Activated T-helper 2 cell treated with anti-CD3 and anti-CD28 coated beads, Interferon-gamma antibody, Interleukin-2, Interleukin-4, amounts not matched to agents 10 μg/mL and 5 μg/mL and 100 μg/mL, durations not matched to agents 14 hours and 24 hours and 36 hours (primary cell): ENCODE data around the gene MADCAM1. TPM values are rescaled to one million over a fixed set of nuclear protein-coding genes. Genes with fewer than 3 reads are reported as not detected.
A peak's percentile ranks its signal among the peaks of the same experiment; 100 is the strongest.
"Not testable (repeated sequence)": the region's sequence is repeated elsewhere in the genome, so short reads cannot be mapped to it uniquely, and the experiment has no call there.

Experiments
- DNase-seq: peaks from one replicate; pipeline ENCODE4 v3.0.0; 2021; ENCODE audit warnings: low spot score
- H3K27ac Mint-ChIP-seq: one replicate; pipeline ENCODE4 v1.8.0; 2021; ENCODE audit warnings: mixed read lengths
- H3K27me3 Mint-ChIP-seq: one replicate; pipeline ENCODE4 v1.8.0; 2021; ENCODE audit warnings: low read depth, mixed read lengths
- H3K36me3 Mint-ChIP-seq: one replicate; pipeline ENCODE4 v1.8.0; 2021; ENCODE audit warnings: low read depth, mixed read lengths
- H3K4me1 Mint-ChIP-seq: one replicate; pipeline ENCODE4 v1.8.0; 2021; ENCODE audit warnings: low read depth, mixed read lengths
- H3K4me3 Mint-ChIP-seq: one replicate; pipeline ENCODE4 v1.8.0; 2021; ENCODE audit warnings: low read depth, mild to moderate bottlenecking, moderate library complexity, mixed read lengths
- H3K9me3 Mint-ChIP-seq: one replicate; pipeline ENCODE4 v1.8.0; 2021; ENCODE audit warnings: mixed read lengths
- intact Hi-C: fragments of 100-400 bp; cut with micrococcal nuclease; formaldehyde crosslinking; loops from one replicate; pipeline ENCODE4 v1.15.1; 2023
- total RNA-seq: library from RNA; stranded (reverse); gene quantifications from 2 replicates; pipeline ENCODE4 v1.2.3, GENCODE V29; 2022

MADCAM1 gene
- total RNA-seq, 1 donor from 2014 or later = 0.21 TPM

- Mint-ChIP-seq H3K36me3 (no peaks in the 10 kb centered on the region), H3K27me3 (no peaks in the 10 kb centered on the region), H3K27ac (no peak overlapping the region), H3K4me1 (no peaks in the 10 kb centered on the region), H3K9me3 (no peaks in the 10 kb centered on the region), H3K4me3 (no peak overlapping the region)
- intact Hi-C loops = no loop called here
- no peak for DNase-seq
Observed at GRCh38 chr19:474126-475078, 21.9 kb upstream of the MADCAM1 start.

- H3K36me3 Mint-ChIP-seq = peaks cover 6% of the 10 kb centered on the region
- no peaks in the 10 kb centered on the region for H3K27me3 Mint-ChIP-seq
- H3K4me1 Mint-ChIP-seq = no peaks in the 10 kb centered on the region
- no peak overlapping the region for H3K27ac Mint-ChIP-seq
- no peak for DNase-seq
- peaks cover 7% of the 10 kb centered on the region for H3K9me3 Mint-ChIP-seq
- H3K4me3 Mint-ChIP-seq = no peak overlapping the region
- intact Hi-C loops = no loop called here
Observed at GRCh38 chr19:475360-475759, 20.9 kb upstream of the MADCAM1 start.

- Mint-ChIP-seq H3K4me1 (no peaks in the 10 kb centered on the region), H3K27me3 (peaks cover 3% of the 10 kb centered on the region), H3K4me3 (no peak overlapping the region), H3K36me3 (peaks cover 15% of the 10 kb centered on the region), H3K9me3 (peaks cover 26% of the 10 kb centered on the region), H3K27ac (no peak overlapping the region)
- DNase-seq = no peak
- intact Hi-C loops = no loop called here
Observed at GRCh38 chr19:478236-478903, 17.9 kb upstream of the MADCAM1 start.

- no peaks in the 10 kb centered on the region for H3K4me1 Mint-ChIP-seq
- no peak overlapping the region for H3K4me3 Mint-ChIP-seq
- peaks cover 26% of the 10 kb centered on the region for H3K9me3 Mint-ChIP-seq
- DNase-seq = no peak
- no peak overlapping the region for H3K27ac Mint-ChIP-seq
- peaks cover 3% of the 10 kb centered on the region for H3K27me3 Mint-ChIP-seq
- intact Hi-C loops = no loop called here
- H3K36me3 Mint-ChIP-seq = peaks cover 15% of the 10 kb centered on the region
Observed at GRCh38 chr19:478976-479375, 17.3 kb upstream of the MADCAM1 start.

GRCh38 chr19:480016-480855 is 16.1 kb upstream of the MADCAM1 start:
- no peak overlapping the region for H3K4me3 Mint-ChIP-seq
- peak overlapping the region; percentile 76 for H3K27ac Mint-ChIP-seq
- H3K4me1 Mint-ChIP-seq = no peaks in the 10 kb centered on the region
- DNase-seq = no peak
- H3K9me3 Mint-ChIP-seq = peaks cover 26% of the 10 kb centered on the region
- intact Hi-C loops = no loop called here
- H3K36me3 Mint-ChIP-seq = peaks cover 15% of the 10 kb centered on the region
- H3K27me3 Mint-ChIP-seq = peaks cover 7% of the 10 kb centered on the region

GRCh38 chr19:481100-481499 is 15.2 kb upstream of the MADCAM1 start:
- H3K4me3 Mint-ChIP-seq, intact Hi-C loops, DNase-seq, H3K4me1 Mint-ChIP-seq: not testable (repeated sequence)
- Mint-ChIP-seq H3K36me3 (peaks cover 15% of the 10 kb centered on the region), H3K27me3 (peaks cover 10% of the 10 kb centered on the region), H3K9me3 (peaks cover 26% of the 10 kb centered on the region), H3K27ac (peak overlapping the region; percentile 76)

GRCh38 chr19:482186-483041 is 13.9 kb upstream of the MADCAM1 start:
- H3K9me3 Mint-ChIP-seq = peaks cover 26% of the 10 kb centered on the region
- no peaks in the 10 kb centered on the region for H3K4me1 Mint-ChIP-seq
- intact Hi-C loops = no loop called here
- peaks cover 15% of the 10 kb centered on the region for H3K36me3 Mint-ChIP-seq
- H3K27me3 Mint-ChIP-seq = peaks cover 12% of the 10 kb centered on the region
- DNase-seq = no peak
- no peak overlapping the region for H3K4me3 Mint-ChIP-seq
- no peak overlapping the region for H3K27ac Mint-ChIP-seq

- Mint-ChIP-seq H3K27ac (no peak overlapping the region), H3K4me3 (no peak overlapping the region), H3K36me3 (peaks cover 15% of the 10 kb centered on the region), H3K9me3 (peaks cover 26% of the 10 kb centered on the region), H3K4me1 (peaks cover 1% of the 10 kb centered on the region), H3K27me3 (peaks cover 12% of the 10 kb centered on the region)
- DNase-seq = no peak
- intact Hi-C loops = no loop called here
Observed at GRCh38 chr19:483332-484072, 12.8 kb upstream of the MADCAM1 start.

GRCh38 chr19:484494-484893 is 11.8 kb upstream of the MADCAM1 start:
- Mint-ChIP-seq H3K9me3 (peaks cover 26% of the 10 kb centered on the region), H3K27me3 (peaks cover 12% of the 10 kb centered on the region), H3K27ac (no peak overlapping the region), H3K36me3 (peaks cover 15% of the 10 kb centered on the region), H3K4me1 (peaks cover 1% of the 10 kb centered on the region), H3K4me3 (no peak overlapping the region)
- intact Hi-C loops = no loop called here
- no peak for DNase-seq

GRCh38 chr19:485077-485476 is 11.2 kb upstream of the MADCAM1 start:
- no peak overlapping the region for H3K27ac Mint-ChIP-seq
- H3K4me3 Mint-ChIP-seq = no peak overlapping the region
- peaks cover 12% of the 10 kb centered on the region for H3K36me3 Mint-ChIP-seq
- no peak for DNase-seq
- peaks cover 1% of the 10 kb centered on the region for H3K4me1 Mint-ChIP-seq
- intact Hi-C loops = loop anchor here (5.0 kb wide), 1 partner anchor 103 kb away; no protein-coding TSS in a partner anchor
- H3K9me3 Mint-ChIP-seq = peaks cover 21% of the 10 kb centered on the region
- peaks cover 12% of the 10 kb centered on the region for H3K27me3 Mint-ChIP-seq

- intact Hi-C loops = loop anchor here (5.0 kb wide), 1 partner anchor 103 kb away; no protein-coding TSS in a partner anchor
Observed at GRCh38 chr19:485583-486236, 10.6 kb upstream of the MADCAM1 start.

More at GRCh38 chr19:485583-486236, 10.6 kb upstream of the MADCAM1 start:
- H3K4me1 Mint-ChIP-seq = peaks cover 1% of the 10 kb centered on the region
- no peak overlapping the region for H3K27ac Mint-ChIP-seq
- H3K36me3 Mint-ChIP-seq = peaks cover 5% of the 10 kb centered on the region
- DNase-seq = no peak
- H3K9me3 Mint-ChIP-seq = peaks cover 15% of the 10 kb centered on the region
- no peak overlapping the region for H3K4me3 Mint-ChIP-seq
- peaks cover 10% of the 10 kb centered on the region for H3K27me3 Mint-ChIP-seq
